ENCODE measurements around the gene PDE4B.
A peak's percentile ranks its signal among the peaks of the same experiment; 100 is the strongest.
"Not testable (repeated sequence)": the region's sequence is repeated elsewhere in the genome, so short reads cannot be mapped to it uniquely, and the experiment has no call there.

The PDE4B gene

DNA sequence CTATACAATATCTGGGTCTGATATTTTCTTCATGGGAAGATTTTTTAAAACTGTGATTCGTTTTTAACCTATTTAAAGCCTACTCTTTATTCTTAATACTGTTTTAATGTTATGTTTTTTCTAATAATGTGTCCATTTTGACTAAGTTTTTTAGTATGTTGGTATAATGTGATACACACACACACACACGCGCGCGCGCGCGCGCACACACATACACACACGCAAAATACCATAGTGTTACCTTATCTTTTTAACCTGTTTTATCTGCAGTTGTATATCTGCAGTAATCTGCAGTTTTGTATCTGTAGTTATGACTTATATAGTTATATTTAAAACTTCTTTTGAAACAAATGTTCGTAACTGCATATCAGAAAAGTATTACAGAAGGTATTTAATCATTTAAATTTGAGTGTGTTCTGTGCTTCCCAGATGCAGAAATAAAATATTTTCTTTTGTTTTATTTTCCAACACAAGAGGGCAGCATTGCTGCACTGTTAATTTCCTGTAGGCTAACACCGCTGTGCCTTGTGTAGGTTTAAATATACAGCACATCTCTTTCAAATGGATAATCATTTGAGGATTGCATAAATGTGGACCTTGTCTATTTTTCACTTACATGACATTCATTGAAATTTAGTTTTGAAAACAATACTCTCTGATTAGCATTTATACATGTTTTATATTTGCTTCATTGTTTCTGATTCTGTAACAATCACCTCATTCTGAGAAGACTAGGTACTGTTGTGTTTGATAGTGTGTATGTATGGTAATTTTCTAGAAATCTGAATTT lies 166.1 kb downstream of the PDE4B start:
- peak; percentile 59 for DNase-seq

DNA sequence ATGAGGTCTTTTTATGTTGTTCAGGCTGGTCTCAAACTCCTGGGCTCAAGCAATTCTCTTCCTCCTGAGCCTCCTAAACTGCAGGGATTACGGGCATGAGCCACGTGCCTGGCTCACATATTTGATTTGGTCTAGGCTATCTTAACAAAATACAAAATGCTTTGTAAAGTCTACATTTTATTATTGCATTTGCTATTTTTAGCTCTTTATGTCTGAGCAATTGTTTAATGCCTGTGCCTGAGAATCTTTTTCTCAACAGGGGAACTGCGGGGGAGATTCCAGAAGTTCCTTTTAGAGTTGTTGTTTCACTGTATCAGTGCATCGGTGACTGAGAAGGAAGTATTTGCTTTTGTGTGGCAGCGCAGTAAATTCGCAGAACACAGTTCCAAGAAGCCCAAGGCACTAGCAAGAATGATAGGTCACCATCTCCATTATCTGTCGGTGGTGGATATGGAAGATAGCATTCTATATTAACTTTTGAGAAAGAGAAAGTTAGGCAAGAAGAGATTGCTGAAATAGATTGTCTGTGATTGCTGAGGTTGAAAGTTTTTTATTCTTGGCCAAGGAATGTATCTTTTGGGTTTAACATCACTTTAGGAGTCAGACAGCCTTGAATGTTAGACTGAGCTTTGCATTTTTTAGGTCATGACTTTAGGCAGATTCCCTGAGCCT lies 167.3 kb downstream of the PDE4B start:
- DNase-seq, result no peak

DNA sequence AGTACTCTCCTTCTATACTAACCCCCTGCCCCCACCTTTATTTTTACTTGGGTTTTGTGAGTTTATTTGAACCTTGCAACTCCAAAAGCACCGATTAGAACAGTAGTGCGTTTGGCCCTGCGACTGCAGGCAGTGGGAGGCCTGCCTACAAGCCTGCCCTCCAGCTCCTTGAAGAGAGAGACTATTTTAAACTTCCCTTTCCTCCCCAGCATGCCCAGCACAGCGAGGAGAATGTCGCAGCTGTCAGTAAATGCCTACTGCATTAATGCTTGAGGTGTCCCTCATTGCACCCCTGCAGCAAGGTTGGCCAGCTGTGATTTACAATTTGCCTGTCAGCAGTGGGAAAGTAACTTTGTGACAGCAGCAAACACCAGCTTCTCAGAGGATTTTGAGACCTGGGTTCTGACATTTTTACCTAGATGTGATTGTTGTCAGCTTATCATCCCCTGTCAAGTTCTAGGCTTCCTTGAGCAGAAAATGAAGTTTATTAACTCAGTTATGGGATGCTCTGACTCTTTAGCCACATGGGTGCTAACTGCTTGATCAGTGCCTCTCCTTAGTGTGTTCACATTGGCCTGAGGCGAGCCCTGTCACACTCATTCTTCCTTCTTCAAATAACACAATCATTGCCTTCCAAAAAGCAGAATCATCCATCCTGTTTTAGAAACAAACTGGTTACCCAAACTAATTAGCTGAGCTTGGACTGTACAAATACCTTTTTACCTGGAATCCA lies 170.6 kb downstream of the PDE4B start:
- DNase-seq, result no peak

- no peak for DNase-seq
Measured at GRCh38 chr1:65964123-65964522, 171.4 kb downstream of the PDE4B start.

DNA sequence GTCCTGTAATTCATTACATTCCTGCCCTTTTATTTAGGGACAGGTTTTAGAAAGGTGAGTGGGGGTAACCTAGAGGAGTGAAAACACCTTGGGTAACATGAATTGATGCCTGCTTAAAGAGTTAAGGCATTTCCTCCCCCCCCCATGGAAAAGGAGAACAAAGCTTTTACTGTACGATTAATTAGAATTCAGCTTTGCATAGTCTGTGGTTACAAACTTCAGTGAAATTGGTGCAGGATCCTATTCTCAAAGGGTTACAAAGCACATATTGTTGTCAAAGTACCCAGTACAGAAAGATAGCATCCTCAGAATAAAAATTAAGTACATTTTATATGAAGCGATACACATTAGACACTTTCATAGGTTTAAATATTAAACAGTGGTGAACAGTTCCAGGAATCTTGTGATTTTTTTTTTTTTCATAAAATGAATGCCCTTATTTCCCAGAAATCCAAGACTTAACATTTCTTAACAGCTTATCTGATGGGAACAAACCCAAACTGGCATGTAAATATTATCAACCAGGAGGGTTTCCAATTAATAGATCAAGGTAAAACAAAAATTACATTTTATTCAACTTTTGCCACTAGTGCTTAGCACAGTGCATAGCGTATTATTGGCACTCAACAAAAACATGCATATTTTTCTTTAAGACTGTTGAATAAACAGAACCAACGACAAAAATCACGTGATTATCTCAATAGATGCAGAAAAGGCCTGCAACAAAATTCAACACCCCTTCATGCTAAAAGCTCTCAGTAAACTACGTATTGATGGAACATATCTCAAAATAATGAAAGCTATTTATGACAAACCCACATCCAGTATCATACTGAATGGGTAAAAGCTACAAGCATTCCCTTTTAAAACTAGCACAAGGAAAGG lies 172.7 kb downstream of the PDE4B start:
- DNase-seq, result no peak

DNA sequence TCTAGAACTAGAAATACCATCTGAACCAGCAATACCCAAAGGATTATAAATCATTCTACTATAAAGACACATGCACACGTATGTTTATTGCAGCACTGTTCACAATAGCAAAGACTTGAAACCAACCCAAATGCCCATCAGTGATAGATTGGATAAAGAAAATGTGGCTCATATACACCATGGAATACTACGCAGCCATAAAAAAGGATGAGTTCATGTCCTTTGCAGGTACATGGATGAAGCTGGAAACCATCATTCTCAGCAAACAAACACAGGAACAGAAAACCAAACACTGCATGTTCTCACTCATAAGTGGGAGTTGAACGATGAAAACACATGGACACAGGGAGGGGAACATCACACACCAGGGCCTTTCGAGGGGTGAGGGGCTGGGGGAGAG lies 174.8 kb downstream of the PDE4B start:
- DNase-seq, result not testable (repeated sequence)

- peak; percentile 21 for DNase-seq
Measured at GRCh38 chr1:65971547-65971946, 178.9 kb downstream of the PDE4B start.

- no peak for DNase-seq
Measured at GRCh38 chr1:65975708-65976107, 183.0 kb downstream of the PDE4B start.

GRCh38 chr1:65979136-65980044 lies 186.7 kb downstream of the PDE4B start:
- no peak for DNase-seq

GRCh38 chr1:65980237-65980636 lies 187.5 kb downstream of the PDE4B start:
- no peak for DNase-seq

GRCh38 chr1:65983500-65983899 lies 190.8 kb downstream of the PDE4B start:
- DNase-seq, result no peak

DNA sequence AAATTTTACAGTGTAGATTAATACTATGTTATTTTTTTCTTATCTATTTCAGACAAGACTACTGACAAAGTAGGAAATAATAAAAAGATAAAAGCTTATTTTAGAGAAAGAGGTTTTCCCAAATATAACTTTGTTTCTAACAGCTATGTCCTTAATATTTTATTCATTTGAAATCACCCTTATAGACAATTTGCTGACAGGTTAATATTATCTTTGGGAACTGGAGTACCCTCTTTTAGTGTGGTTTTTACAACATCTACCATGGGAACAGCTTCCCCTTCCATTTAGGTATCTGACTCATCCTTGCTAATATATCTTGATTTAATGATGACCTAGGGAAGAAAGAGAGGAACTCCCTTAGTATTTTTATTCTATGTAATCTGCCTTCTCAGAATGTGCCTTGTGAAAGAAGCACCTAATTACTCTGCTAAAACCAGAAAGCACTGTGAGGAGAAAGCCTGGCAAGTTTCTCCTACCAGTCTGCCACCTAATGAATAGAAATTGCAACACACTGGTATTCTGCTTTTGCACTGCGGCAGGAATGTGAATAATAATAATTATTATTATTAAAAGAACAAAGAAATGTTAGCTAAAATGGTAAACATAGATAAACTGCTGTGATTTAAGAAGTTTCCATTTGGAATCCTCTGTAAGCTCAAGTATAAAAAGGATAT lies 192.8 kb downstream of the PDE4B start:
- no peak for DNase-seq

DNA sequence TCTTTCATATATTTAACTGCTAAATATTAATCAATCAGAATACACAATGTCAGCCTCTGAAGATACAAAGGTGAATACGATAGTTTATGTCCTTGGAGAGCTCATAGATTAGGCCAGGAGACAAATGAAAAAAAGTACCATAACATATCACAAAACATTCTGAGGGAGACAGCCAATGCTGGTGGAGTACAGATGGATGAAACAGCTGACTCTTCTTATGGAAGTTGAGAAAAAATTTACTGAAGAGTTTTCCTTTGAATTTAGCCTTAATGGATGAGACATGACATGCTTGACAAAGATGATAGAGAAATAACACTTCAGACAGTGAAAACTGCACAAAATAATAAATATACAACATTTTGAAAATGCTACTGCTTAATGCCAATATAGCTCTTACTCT lies 193.5 kb downstream of the PDE4B start:
- no peak for DNase-seq

DNA sequence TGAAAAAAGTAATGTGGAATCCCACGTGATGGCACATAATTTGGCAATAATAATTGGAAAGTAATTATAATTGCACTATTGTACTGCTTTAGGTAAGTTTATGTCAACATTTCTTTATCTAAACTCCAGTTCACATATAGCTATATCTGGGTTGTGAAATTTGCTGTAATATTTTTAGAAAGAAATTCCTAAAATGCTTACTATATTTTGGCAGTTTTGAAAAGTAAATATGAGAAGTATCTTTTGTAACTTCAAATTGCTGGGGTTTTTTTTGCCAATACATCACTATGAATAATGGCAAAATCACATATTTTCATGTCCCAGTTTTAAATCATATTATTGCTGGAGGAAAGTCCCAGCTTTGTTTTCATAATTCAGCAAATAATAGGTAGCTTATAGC lies 197.5 kb downstream of the PDE4B start:
- no peak for DNase-seq

DNA sequence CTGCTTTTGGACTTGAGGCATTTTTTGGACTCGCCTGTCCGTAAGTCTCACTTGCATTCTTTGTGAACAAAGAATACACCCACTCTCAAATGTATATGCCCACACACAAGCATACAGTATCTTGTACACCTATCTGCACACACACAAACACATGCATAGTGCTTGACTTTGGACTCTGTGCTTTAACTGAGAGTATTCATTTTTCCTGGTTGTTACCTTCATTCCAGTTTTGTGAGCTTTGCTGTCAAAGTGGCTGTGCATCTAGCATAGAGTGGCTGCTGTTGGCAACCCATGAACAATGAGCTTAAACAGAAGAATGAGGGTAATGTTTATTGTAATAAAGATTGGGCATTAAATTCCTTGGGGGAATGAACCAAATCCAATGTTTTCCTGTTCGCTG lies 199.0 kb downstream of the PDE4B start:
- no peak for DNase-seq

DNA sequence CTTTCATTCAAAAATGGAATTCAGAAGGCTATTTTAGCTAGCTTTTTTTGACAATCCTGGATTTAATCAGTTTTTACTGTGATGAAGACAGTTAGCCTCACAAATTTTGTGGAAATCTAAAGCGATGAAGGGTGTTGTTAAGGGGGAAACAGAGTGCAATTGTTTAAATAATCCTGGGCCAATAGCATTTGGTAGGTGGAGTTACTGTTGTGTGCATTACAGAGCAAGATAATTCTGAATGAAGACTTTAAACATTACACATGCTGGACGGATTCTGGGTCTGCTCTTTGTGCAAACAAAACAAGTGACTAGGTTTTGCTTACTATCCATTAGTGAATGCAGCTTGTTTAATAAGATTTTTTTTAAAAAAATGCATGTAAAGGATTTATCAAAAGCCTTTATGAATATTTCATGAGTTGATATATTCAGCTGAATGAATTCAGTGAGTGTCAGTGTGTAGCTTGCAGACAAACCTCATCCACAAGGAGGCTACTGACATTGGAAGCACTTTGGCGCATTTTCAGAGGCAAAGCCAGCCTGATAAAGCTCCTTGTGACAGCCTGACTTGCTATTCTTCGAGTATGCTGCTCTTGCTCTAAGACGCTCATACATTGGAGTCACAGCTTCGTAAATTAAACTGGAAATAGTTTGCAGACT lies 199.6 kb downstream of the PDE4B start:
- DNase-seq, result no peak

DNA sequence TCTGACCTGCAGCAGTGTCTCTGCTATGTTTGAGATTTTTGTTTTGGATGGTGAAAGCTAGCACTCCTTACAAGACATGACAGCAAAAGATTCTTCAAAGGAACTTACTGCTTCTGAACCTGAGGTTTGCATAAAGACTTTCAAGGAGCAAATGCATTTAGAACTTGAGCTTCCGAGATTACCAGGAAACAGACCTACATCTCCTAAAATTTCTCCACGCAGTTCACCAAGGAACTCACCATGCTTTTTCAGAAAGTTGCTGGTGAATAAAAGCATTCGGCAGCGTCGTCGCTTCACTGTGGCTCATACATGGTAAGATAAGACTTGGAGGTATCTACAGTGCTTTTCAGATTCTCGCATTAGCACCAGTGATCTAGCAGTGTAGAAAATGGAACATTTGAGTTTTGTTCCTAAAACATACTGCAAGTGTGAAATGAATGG lies 200.2 kb downstream of the PDE4B start:
- no peak for DNase-seq

GRCh38 chr1:65994223-65994622 lies 201.5 kb downstream of the PDE4B start:
- DNase-seq, result no peak

GRCh38 chr1:65995336-65995735 lies 202.6 kb downstream of the PDE4B start:
- DNase-seq, result no peak

DNA sequence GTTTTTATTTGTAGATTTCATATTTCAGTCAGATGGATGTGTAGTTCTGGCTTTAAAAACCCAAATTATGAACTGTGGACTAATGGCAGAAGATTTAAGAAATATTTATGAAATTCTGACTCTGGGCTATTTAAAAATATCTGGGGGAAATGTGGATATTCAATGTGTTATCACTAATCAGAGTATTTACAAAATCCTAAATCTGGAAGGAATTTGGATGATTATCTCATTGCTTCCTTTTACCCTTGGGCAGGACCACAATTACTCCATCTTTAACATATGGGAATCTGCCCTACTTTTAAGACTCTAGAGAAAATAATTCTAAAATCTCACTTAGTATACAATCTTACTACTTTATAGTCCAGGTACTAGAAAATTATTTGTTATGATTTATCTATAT lies 203.2 kb downstream of the PDE4B start:
- no peak for DNase-seq

DNA sequence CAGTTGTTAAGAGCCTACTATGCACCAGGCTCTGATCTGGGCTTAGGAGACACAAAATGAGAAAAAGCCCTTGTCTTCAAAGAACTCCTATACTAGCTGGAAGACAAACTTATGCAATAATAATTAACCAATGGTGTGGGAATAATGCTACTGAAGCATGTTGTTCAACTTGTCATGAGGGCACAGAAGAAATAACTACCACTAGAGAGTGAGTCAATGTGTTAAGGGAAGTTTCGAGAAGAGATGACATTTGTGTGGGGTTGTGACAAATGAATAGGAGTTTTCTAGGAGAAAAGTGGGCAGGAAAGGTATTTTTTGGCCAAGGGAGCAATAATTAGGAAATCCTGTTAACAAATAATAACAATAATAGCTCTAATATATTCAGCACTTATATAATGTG lies 205.0 kb downstream of the PDE4B start:
- DNase-seq, result no peak

Measured in EL (cell line).